HG03135 (cell line): Measurements from ENCODE around the gene LYPD6B.

Experiments used
- ATAC-seq: cut with Tn5 transposase; IDR thresholded peaks from one replicate; pipeline ENCODE4 v1.9.1; 2021; ENCODE audit warnings: mild to moderate bottlenecking, moderate library complexity; ENCODE audit not compliant: unreplicated experiment

The LYPD6B gene

GRCh38 chr2:149068996-149069888 lies 30.7 kb downstream of the LYPD6B start:
- no peak for ATAC-seq

GRCh38 chr2:149070681-149071320 lies 32.3 kb downstream of the LYPD6B start:
- no peak for ATAC-seq

GRCh38 chr2:149075105-149075504 lies 36.6 kb downstream of the LYPD6B start:
- ATAC-seq: no peak

- no peak for ATAC-seq
These were observed 37.4 kb downstream of the LYPD6B start for GRCh38 chr2:149075853-149076252.

- no peak for ATAC-seq
These were observed 38.4 kb downstream of the LYPD6B start for GRCh38 chr2:149076863-149077412.

- no peak for ATAC-seq
These were observed 39.4 kb downstream of the LYPD6B start for GRCh38 chr2:149077861-149078260.

- no peak for ATAC-seq
These were observed 41.6 kb downstream of the LYPD6B start for GRCh38 chr2:149080099-149080498.

GRCh38 chr2:149080971-149081370 lies 42.5 kb downstream of the LYPD6B start:
- ATAC-seq: no peak

- no peak for ATAC-seq
These were observed 43.6 kb downstream of the LYPD6B start for GRCh38 chr2:149082079-149082478.

GRCh38 chr2:149082735-149083134 lies 44.2 kb downstream of the LYPD6B start:
- ATAC-seq: no peak

- no peak for ATAC-seq
These were observed 46.7 kb downstream of the LYPD6B start for GRCh38 chr2:149084924-149085795.

- no peak for ATAC-seq
These were observed 49.3 kb downstream of the LYPD6B start for GRCh38 chr2:149087751-149088150.

- no peak for ATAC-seq
These were observed 50.6 kb downstream of the LYPD6B start for GRCh38 chr2:149089068-149089467.

GRCh38 chr2:149090706-149091105 lies 52.2 kb downstream of the LYPD6B start:
- ATAC-seq: no peak

GRCh38 chr2:149093579-149093978 lies 55.1 kb downstream of the LYPD6B start:
- no peak for ATAC-seq

GRCh38 chr2:149094217-149095015 lies 55.9 kb downstream of the LYPD6B start:
- no peak for ATAC-seq

GRCh38 chr2:149098701-149099100 lies 60.2 kb downstream of the LYPD6B start:
- ATAC-seq: no peak

- no peak for ATAC-seq
These were observed 60.8 kb downstream of the LYPD6B start for GRCh38 chr2:149099298-149099697.

GRCh38 chr2:149100739-149101699 lies 62.5 kb downstream of the LYPD6B start:
- no peak for ATAC-seq
